GM18861 (cell line): ENCODE data around the gene HOXD3.

ENCODE experiments used
- ATAC-seq: cut with Tn5 transposase; IDR thresholded peaks from one replicate; pipeline ENCODE4 v1.9.1; 2021; ENCODE audit not compliant: unreplicated experiment

HOXD3 gene

GRCh38 chr2:176132205-176133171 is 24.6 kb upstream of the HOXD3 start:
- no peak for ATAC-seq

- ATAC-seq: no peak
Observed at GRCh38 chr2:176133389-176133788, 23.7 kb upstream of the HOXD3 start.

- ATAC-seq: no peak
Observed at GRCh38 chr2:176134035-176134434, 23.1 kb upstream of the HOXD3 start.

- no peak for ATAC-seq
Observed at GRCh38 chr2:176135035-176135440, 22.1 kb upstream of the HOXD3 start.

- no peak for ATAC-seq
Observed at GRCh38 chr2:176136374-176137251, 20.5 kb upstream of the HOXD3 start.

- no peak for ATAC-seq
Observed at GRCh38 chr2:176137252-176137580, 19.9 kb upstream of the HOXD3 start.

GRCh38 chr2:176137906-176138305 is 19.2 kb upstream of the HOXD3 start:
- ATAC-seq: no peak

GRCh38 chr2:176138526-176138922 is 18.6 kb upstream of the HOXD3 start:
- no peak for ATAC-seq

GRCh38 chr2:176138923-176139660 is 18.0 kb upstream of the HOXD3 start:
- ATAC-seq: no peak

GRCh38 chr2:176139661-176140512 is 17.2 kb upstream of the HOXD3 start:
- ATAC-seq: no peak

- ATAC-seq: peak; percentile 84
Observed at GRCh38 chr2:176140513-176141317, 16.4 kb upstream of the HOXD3 start.

- ATAC-seq: no peak
Observed at GRCh38 chr2:176142281-176142680, 14.8 kb upstream of the HOXD3 start.

GRCh38 chr2:176145085-176145969 is 11.8 kb upstream of the HOXD3 start:
- ATAC-seq: no peak

GRCh38 chr2:176146101-176146500 is 11.0 kb upstream of the HOXD3 start:
- no peak for ATAC-seq

- no peak for ATAC-seq
Observed at GRCh38 chr2:176146645-176147044, 10.5 kb upstream of the HOXD3 start.

GRCh38 chr2:176147210-176147799 is 9.8 kb upstream of the HOXD3 start:
- ATAC-seq: no peak

- no peak for ATAC-seq
Observed at GRCh38 chr2:176147800-176148496, 9.2 kb upstream of the HOXD3 start.
